Measurements from ENCODE around the gene OAF. TPM values are rescaled to one million over a fixed set of nuclear protein-coding genes. Genes with fewer than 3 reads are reported as not detected.
A peak's percentile ranks its signal among the peaks of the same experiment; 100 is the strongest.

Gene OAF
- total RNA-seq, 2 donors from 2014 or later: 1.7 to 3.6 TPM

DNA sequence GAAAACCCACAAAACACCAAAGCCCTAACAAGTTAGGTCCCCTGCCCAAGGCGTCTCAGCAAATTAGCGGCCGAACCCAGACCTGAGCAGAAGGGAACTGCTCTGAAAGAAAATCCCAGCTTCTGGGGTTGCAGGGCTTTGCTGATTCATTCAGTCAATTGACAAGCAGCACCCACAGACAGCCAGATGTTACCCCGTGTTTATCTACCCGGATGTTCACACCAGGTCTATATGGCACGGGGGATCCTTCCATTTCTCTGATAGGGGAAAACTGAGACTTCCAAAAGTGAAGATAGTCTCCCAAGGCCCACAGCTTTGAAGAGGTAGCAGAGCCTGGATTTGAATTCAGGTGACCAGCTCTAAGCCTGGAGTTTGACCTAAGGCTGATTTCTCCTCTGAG is 14.0 kb upstream of the OAF start:
- 90 to 96% methylated on average over 6 of the region's 6 CpGs for WGBS, 2 experiments (ENCODE audit: insufficient coverage in 1 of 2, insufficient read length in 1 of 2)
- Histone ChIP-seq H3K36me3 (ENCODE audit: control insufficient read depth, insufficient read depth, low read length) (no peaks in the 10 kb centered on the region), H3K9ac (ENCODE audit: extremely low read depth, low read length, poor library complexity, severe bottlenecking) (no peak overlapping the region), H3K9me3 (ENCODE audit: control insufficient read depth, low read length) (no peaks in the 10 kb centered on the region), H3K4me3 (ENCODE audit: low read length) (no peak overlapping the region), H3K27ac (ENCODE audit: low read depth, low read length) (peak overlapping the region; percentile 47), H3K4me1 (ENCODE audit: control insufficient read depth, insufficient read depth, low read length) (no peaks in the 10 kb centered on the region), H3K27me3 (ENCODE audit: control insufficient read depth, insufficient read depth, low read length, poor library complexity, severe bottlenecking) (peaks cover 25% of the 10 kb centered on the region)
- H3K27me3 Mint-ChIP-seq (ENCODE audit: insufficient read depth): peaks cover 55% of the 10 kb centered on the region
- H3K4me1 Mint-ChIP-seq: peaks cover 10% of the 10 kb centered on the region
- no peak overlapping the region for H3K27ac Mint-ChIP-seq
- no peak for DNase-seq
- no peaks in the 10 kb centered on the region for H3K9me3 Mint-ChIP-seq
- TF ChIP-seq, protein P1, sequence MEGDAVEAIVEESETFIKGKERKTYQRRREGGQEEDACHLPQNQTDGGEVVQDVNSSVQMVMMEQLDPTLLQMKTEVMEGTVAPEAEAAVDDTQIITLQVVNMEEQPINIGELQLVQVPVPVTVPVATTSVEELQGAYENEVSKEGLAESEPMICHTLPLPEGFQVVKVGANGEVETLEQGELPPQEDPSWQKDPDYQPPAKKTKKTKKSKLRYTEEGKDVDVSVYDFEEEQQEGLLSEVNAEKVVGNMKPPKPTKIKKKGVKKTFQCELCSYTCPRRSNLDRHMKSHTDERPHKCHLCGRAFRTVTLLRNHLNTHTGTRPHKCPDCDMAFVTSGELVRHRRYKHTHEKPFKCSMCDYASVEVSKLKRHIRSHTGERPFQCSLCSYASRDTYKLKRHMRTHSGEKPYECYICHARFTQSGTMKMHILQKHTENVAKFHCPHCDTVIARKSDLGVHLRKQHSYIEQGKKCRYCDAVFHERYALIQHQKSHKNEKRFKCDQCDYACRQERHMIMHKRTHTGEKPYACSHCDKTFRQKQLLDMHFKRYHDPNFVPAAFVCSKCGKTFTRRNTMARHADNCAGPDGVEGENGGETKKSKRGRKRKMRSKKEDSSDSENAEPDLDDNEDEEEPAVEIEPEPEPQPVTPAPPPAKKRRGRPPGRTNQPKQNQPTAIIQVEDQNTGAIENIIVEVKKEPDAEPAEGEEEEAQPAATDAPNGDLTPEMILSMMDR (conservative IDR thresholded peaks at IDR 0.05): no peak
- no peak overlapping the region for H3K4me3 Mint-ChIP-seq
- no peaks in the 10 kb centered on the region for H3K36me3 Mint-ChIP-seq (ENCODE audit: low read depth)

DNA sequence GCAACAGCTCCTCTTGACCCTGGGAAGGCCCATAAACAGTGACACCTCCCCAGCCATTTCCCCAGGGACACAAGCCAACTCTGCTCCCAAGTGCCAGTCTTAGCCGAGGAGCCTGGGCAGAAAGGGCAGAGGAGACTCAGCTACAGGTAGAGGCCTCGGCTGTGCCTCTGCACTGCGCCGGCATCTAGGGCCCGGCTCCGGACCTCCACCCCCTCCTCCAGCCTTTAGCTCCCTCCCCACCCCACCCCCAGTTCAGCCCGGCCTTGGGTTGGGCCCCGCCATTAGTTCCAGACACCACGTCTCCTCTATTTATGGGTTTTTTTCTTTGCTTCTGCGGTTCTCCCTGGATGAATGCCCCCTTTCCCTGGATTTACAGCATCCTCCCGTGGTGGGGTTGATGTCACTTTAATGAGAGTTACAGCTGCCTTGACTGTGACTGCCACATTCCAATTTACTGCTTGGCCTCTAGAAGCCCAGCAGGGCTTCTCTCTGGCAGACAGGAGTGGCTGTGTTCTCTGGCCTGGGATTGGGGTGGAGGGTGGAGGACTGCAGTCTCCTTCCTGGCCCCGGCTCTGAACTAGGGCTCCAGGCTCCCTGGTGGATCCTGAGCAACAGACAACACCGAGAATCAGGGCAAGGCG is 13.5 kb upstream of the OAF start:
- Mint-ChIP-seq H3K4me1 (peaks cover 10% of the 10 kb centered on the region), H3K9me3 (no peaks in the 10 kb centered on the region)
- H3K27ac ChIP-seq (ENCODE audit: low read depth, low read length): peak overlapping the region; percentile 47

GRCh38 chr11:120197977-120198376 is 12.9 kb upstream of the OAF start:
- TF ChIP-seq, protein P1 (conservative IDR thresholded peaks at IDR 0.05): no peak
- DNase-seq: no peak
- WGBS, 2 experiments (ENCODE audit: insufficient coverage in 1 of 2, insufficient read length in 1 of 2): 31 to 50% methylated on average over 6 to 9 of the region's 9 CpGs
- H3K27me3 ChIP-seq (ENCODE audit: control insufficient read depth, insufficient read depth, low read length, poor library complexity, severe bottlenecking): peaks cover 25% of the 10 kb centered on the region
- H3K9ac ChIP-seq (ENCODE audit: extremely low read depth, low read length, poor library complexity, severe bottlenecking): no peak overlapping the region
- H3K27me3 Mint-ChIP-seq (ENCODE audit: insufficient read depth): peaks cover 64% of the 10 kb centered on the region
- no peak overlapping the region for H3K4me3 ChIP-seq (ENCODE audit: low read length)
- H3K4me1 ChIP-seq (ENCODE audit: control insufficient read depth, insufficient read depth, low read length): no peaks in the 10 kb centered on the region
- H3K27ac ChIP-seq (ENCODE audit: low read depth, low read length): no peak overlapping the region
- no peaks in the 10 kb centered on the region for H3K36me3 ChIP-seq (ENCODE audit: control insufficient read depth, insufficient read depth, low read length)
- no peaks in the 10 kb centered on the region for H3K9me3 Mint-ChIP-seq
- H3K36me3 Mint-ChIP-seq (ENCODE audit: low read depth): no peaks in the 10 kb centered on the region
- H3K27ac Mint-ChIP-seq: no peak overlapping the region
- peaks cover 10% of the 10 kb centered on the region for H3K4me1 Mint-ChIP-seq
- no peaks in the 10 kb centered on the region for H3K9me3 ChIP-seq (ENCODE audit: control insufficient read depth, low read length)
- H3K4me3 Mint-ChIP-seq: no peak overlapping the region

More for the DNA sequence above, 13.5 kb upstream of the OAF start:
- TF ChIP-seq, protein P1 (conservative IDR thresholded peaks at IDR 0.05): no peak
- no peak overlapping the region for H3K4me3 ChIP-seq (ENCODE audit: low read length)
- H3K27me3 Mint-ChIP-seq (ENCODE audit: insufficient read depth): peaks cover 60% of the 10 kb centered on the region
- H3K27me3 ChIP-seq (ENCODE audit: control insufficient read depth, insufficient read depth, low read length, poor library complexity, severe bottlenecking): peaks cover 25% of the 10 kb centered on the region
- no peaks in the 10 kb centered on the region for H3K9me3 ChIP-seq (ENCODE audit: control insufficient read depth, low read length)
- no peaks in the 10 kb centered on the region for H3K4me1 ChIP-seq (ENCODE audit: control insufficient read depth, insufficient read depth, low read length)
- H3K4me3 Mint-ChIP-seq: no peak overlapping the region
- peak; percentile 82 for DNase-seq
- no peak overlapping the region for H3K9ac ChIP-seq (ENCODE audit: extremely low read depth, low read length, poor library complexity, severe bottlenecking)
- 44 to 62% methylated on average over 3 to 13 of the region's 14 CpGs for WGBS, 2 experiments (ENCODE audit: insufficient coverage in 1 of 2, insufficient read length in 1 of 2)
- no peak overlapping the region for H3K27ac Mint-ChIP-seq
- H3K36me3 Mint-ChIP-seq (ENCODE audit: low read depth): no peaks in the 10 kb centered on the region
- H3K36me3 ChIP-seq (ENCODE audit: control insufficient read depth, insufficient read depth, low read length): no peaks in the 10 kb centered on the region
